ENCODE measurements around the gene ATP8B4.
"Not testable (repeated sequence)": the region's sequence is repeated elsewhere in the genome, so short reads cannot be mapped to it uniquely, and the experiment has no call there.

ATP8B4 gene

DNA sequence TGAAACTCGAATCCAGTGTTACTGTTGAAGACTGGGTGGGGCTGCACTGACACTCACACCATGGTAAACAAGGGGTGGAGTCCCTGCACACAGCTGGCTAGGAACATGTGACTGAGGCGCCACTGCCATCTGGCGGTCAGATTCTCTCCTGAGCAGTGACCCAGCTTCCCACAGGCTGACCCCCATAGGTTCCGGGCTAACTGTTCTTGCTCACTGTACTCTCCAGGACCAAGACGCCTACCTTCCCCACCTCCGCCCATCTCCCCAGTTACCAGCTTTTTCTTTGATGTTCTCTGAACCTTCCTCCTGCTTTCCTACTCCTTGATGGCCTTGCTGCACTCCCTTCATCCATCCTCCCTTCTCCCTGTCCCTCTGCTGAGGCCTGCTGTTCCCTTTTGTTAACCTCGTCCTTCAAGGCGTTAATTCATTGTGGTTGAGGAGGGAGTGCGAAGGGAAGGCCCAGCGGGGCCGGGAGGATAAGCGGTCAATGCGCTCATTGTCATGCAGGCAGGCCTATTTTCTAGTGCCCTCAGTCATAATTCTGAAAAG is 115.2 kb downstream of the ATP8B4 start:
- peak; percentile 73 for DNase-seq

DNA sequence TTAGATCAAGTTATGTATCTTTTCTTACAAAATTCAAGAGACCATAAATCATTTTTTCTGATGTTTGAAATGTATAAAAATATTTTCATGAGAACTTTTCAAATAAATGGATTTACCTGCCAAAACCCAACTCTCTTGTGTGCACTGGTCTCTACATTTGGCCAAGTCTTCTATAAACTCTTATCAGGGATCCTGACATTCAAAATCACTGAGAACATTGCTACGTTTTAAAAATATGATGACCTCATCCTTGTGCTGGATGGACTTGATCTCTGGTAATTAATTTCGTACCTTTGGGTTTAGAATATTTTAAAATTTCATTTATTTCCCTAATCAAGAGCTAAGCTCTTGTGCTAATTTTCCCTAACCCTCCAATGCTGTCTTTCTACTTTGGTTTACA is 127.4 kb downstream of the ATP8B4 start:
- no peak for DNase-seq

DNA sequence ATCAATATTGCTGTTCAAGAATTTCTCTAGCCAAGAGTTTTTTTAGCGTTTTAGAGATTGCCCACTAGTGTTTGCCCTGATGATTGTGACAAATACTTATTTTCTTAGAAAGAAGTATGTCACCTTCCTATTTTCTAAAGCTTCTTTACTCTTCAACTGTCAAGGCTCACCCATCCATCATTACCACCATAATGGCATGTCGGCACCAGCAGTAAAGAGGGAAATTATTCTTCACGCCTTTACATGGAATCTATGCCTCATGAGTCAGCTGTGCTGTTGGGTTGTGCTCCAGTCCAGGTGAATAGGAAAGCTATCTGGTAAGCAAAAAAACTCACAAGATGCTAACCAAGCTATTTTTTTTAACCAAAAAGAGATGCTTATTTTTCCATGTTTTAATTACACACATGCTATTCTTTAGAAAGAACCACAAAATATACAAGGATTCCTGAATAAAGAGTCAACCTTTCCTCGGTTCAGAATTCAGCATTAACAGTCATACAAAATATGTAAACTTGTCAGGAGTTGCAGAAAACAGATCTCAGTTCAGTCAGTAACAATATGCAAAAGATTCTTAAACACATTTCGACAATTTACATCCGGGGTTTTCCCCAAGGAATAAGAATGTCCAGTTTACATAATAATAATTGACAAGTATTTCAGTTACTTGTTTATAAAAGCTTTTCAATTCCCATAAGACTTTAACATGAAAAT is 128.0 kb downstream of the ATP8B4 start:
- DNase-seq, result no peak

DNA sequence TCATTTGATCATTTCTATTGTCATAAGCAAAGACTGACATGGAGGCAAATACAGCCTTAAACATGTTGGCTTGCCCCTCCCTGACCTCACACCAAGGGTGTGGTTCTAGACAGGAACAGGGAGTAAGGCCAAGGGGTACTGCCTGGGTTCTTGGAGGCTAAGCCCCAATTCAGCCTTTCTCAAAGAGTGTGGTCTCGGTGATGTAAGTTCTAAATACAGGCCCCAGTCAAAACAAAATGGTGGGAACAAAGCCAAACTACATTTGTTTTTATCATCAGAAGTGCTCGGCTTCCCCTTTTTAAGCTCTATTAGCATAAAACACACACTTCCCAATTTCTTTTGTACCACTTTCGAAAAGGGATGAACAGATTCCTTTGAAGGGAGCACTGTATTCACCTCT is 129.5 kb downstream of the ATP8B4 start:
- no peak for DNase-seq

DNA sequence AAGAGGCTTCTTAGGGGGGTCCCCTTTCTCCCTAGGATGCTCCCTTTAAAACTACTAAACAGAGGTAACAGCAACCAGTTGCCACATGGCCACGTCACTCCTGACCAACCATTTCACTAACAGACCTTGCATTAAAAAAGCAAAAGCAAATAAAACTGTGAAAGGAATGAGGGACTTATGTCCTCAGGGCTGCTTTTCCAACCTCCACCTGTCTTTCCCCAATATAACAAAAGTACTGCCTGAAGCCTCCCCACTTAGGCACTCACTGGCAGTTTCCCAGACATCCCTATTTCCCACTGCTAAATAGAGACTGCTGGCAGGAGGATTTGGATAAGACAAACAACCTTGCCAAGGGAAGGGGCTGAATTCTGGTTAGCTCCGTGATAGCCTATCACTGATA is 130.3 kb downstream of the ATP8B4 start:
- DNase-seq, result no peak

DNA sequence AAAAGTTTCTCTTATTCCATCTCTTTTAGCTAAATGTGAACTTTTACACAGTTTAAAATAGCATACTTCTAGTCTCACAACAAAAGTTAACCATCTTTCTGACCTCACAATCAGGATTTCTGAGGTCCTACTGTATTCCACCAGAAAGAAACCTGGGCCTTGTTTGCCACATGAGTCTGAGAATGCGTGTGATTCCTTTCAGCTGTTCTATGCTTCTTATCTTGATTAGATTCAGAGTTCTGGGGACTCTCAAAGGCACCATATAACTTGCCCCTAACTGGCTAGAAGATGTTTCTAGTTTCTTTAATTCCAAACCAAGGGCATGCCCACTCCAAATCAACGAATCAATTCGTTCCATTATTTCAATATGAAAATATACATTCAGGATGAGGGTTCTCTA is 131.1 kb downstream of the ATP8B4 start:
- DNase-seq, result no peak

DNA sequence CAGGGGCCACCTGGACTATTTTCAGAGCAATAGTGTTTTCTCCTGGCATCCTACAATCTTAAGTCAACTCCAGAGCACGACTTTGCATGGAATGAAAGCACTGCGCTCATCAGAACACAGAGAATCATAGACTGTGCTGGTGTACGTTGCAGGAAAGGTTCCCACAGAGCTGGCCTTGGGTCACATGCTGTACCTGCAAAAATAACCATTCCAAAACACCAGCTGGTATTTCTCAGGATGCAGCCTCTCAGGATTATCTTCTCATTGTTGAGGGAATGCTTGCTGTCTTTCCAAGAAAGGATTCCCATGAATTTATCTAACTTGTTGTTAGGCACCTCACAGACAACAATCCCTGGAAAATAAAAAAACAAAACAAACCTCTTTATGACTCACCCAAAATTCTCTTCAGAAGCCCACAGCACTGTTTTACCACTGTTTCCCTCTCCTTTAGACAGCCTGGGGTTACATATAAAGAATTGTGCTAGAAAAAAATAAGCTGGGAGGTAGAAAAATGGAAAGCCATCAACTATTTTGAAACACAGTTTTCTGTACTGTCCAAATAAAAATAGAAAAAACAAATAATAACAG is 131.7 kb downstream of the ATP8B4 start:
- no peak for DNase-seq

DNA sequence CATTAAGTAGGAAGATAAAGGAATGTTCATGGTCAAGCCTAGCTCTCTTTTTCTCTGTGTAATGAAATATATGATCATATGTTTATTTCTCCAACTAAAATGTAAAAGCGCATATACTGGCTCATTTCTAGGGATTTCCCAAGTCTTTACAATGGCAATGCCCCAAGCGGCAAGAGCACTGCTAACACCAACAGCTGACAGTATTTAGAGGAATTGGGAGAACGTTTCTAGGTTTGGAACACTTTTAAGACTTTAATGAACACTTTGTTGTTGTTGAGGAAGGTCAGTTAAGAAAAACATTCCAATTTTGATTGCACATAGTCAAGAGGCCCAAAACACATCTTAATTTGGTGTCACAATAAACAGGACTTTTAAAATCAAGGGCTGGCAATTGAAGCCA is 132.7 kb downstream of the ATP8B4 start:
- DNase-seq, result no peak

DNA sequence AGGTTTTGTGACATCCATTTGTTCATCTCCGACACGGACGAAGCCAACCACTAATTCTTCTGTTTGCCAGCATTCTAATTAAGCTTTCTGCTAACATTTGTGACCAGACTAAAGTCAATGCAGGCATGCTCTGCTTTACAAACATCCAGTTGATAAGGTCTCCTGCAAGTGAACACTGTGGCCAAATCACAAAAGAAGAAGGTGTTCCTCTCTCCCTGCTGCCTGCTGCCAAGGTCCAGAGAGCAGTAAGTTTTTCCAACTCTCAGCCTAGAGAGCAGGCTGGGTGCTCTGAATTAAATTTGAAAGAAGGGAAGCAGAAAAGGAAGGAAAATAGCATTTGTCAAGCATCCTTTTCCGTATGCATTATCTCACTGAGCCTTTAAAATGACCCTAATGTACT is 133.6 kb downstream of the ATP8B4 start:
- DNase-seq, result no peak

DNA sequence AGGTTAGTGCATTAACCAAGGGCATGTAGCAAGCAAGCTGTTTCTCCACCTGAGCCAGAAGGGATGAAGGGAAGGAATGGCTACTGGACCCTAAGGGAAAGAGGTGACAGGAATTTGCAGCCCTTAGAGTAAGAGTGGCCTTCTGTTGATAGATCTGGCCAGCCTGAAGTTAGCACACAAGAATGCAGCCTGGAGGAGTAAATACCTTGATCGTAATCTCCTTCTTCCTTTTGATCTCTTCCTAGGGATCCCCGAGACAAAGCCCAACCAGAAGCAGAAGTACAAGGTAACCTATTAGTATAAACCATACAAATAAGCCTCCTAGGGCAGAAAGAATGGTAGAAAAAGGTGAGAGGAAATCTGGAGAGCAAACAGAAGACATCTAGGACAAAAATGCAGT is 134.6 kb downstream of the ATP8B4 start:
- no peak for DNase-seq

DNA sequence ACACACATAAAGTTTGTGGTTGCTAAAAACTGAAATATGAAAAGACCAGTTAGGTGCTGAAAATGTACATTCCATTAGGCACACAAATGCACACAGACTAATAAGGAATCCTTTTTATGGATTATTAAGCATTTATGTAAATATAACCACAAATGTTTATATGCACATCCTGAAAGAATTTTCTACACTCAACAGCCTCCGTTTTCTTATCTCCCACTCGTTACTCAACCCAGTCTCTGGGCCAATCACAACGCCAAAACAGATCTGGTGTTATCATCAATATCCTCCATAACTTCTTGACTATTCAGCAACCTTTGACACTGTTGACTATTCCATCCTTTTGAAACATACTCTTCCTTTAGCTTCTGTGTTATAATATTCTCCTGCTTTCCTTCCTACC is 136.4 kb downstream of the ATP8B4 start:
- DNase-seq, result no peak

DNA sequence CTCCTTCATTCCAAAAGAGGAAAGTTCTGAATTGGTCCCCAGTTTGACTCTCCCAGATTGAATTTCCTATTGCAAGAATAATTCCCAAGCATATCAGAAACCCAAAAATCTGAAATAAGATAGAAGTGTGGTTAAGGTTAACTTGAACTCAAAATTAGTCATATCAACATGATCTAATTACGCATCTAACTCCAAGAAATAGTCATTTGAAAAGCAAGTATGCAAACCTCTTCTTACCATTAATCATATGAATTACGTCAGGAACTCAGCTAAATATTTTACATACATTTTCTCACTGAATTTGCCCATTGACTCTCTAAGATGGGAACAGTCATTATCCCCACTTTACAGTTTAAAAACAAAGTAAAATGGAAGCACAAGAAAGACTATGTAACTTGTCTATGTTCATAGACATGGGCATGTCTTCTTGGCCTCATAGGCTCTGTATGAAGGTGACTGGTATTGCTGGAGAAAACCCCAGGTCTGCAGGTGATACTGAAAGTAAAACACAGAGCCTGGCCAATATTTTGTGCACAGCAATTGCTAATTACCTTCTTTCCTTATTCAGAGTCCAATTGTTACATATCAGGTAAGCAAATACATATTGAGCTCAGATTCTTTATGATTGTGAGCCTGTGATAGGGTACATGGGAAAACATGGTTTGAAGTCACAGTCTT is 139.2 kb downstream of the ATP8B4 start:
- no peak for DNase-seq

DNA sequence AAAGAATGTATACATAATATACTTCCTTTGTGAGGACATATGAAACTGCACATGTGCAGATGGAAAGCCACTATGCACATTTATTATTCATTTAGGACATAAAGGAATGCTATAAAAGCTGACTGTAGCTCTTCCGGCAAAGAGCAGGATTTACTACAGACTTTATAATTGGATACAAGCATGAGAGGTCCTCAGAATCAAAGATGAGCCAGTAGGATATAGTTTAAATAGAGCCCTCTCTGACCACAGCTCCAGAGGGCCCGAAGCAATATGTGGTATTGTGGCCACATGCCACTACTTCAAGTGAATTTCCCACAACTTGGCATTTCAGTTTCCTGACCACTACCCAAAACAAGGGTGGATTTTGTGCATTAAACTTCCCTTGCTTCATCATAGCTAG is 140.9 kb downstream of the ATP8B4 start:
- no peak for DNase-seq

DNA sequence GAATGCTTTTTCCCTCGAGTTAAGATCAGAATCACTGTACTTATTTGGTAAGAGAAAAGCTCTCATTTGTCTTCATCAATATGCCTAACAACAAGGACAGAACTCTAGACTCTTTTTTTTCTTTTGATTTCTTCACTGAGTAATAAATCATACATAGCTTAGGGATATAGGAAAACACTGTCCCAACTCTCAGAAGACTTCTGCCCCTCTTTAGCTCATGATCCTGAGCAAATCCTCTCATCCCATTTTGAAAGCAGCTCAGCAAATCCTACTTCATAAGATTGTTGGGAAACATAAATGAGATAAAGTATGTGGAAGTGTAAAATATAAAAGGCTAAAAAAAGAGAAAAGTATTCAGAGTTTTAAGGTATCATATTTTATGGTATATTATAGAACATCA is 141.7 kb downstream of the ATP8B4 start:
- no peak for DNase-seq

DNA sequence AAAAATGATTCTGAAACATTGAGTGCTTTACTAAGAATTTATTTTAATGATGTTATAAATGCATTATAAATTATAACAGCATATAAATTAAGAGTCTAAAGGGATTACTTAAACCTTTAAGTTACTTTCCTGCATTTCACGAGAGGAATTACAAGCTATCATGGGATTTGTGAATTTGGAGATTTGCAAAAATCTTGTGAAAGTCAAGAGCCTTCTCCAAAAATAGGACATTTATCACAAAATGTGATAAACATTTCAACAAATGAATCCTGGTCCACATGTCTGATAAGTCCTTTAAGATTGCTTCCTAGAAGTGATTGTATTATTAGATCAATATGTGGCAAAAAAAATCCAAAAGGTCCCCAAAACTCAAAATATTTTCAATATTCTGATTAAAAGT is 154.5 kb downstream of the ATP8B4 start:
- no peak for DNase-seq

DNA sequence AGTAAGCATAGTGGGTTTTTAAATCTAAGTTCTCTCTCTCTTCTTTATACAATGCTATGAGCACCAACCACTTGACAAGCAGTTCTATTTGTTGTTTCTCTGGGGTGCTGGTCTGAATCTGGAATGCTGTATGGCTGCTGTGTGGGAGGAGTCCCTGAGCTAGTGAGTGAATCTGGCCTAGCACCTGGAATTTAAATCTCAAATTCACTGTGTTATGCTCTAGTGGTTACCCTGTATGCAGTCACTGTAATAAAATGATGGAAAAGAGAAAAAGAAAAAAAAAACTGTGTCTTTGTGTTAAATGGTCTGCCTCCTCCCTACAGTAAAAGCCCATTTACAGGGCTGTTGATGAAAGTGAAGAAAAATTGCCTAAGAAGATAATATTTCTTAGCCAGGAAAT is 155.0 kb downstream of the ATP8B4 start:
- DNase-seq, result no peak

DNA sequence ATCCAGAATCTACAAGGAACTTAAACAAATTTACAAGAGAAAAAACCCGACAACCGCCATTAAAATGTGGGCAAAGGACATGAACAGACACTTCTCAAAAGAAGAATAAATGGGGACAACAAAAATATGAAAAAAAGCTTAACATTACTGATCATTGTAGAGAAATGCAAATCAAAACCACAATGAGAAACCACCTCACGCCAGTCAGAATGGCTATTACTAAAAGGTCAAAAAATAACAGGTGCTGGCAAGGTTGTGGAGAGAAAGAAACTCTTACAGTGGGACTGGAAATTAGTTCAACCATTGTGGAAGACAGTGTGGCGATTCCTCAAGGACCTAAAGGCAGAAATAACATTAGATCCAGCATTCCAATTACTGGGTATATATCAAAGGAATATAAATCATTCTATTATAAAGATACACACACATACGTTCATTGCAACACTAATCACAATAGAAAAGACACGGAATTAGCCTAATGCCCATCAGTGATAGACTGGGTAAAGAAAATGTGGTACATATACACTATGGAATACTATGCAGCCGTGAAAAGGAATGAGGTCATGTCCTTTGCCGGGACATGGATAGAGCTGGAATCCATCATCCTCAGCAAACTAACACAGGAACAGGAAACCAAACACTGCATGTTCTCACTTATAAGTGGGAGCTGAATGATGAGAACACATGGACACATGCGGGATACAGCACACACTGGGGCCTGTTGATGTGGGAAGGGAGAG is 155.8 kb downstream of the ATP8B4 start:
- DNase-seq, result not testable (repeated sequence)

DNA sequence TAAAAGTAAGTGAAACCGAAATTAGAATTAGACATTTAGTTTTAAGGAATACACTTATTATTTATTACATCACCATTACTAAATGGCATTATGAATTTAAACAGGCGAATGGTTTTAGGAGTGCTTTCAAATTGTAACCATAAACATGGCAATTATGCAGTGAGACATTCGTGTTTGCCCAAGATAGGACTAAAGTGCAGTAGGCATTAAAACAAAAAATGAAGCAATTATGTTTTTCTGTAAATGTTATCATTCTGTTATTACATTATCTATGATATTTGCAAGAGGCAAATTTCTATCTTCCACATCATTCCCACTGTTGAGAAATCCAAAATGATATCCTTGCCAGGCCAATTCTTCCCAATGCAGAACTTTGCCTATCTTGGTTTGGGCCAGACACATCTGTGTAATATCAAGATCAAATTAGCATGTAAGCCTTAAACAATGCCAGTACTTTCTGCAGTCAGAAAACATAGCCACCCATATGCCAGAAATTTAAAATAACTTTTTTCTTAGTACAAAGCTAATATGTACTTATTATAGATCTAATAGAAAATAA is 156.9 kb downstream of the ATP8B4 start:
- no peak for DNase-seq

DNA sequence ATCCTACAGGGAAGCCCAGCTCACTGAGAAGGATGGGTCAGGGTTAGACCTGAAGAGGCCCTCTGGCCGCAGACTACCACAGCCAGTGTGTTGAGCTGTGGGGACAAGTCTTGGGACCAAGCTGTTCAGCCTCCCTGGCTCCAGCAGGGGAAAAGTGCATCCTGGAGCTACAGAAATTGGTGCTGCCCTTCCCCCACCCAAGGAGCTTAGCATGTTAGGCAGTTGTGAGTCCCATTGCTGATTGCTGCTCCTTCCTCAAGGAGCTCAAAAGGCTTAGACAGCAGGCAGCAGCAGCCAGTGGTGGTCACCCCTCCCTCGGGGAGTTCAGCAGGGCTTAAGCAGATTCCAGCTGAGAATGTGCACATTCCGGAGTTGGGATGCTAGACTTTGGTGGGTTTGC is 165.6 kb downstream of the ATP8B4 start:
- no peak for DNase-seq

DNA sequence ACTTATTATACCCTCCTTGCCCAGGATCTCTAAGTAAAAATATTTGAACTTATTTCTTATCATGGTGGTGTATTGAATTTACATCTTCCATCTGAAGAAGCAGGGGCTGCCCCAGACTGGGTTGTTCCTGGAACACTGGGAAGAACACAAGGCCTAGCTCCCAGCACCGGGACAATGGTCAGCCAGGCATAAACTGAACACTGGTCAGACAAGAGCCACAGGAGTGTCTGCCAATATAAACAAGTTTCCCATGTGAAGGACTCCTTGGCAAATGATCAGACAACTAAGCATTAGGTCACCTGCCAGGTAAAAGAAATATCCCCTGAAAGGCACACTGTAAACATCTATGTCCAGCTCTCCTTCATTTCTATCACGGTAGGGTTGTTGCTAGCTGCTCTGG is 172.4 kb downstream of the ATP8B4 start:
- DNase-seq, result no peak

DNA sequence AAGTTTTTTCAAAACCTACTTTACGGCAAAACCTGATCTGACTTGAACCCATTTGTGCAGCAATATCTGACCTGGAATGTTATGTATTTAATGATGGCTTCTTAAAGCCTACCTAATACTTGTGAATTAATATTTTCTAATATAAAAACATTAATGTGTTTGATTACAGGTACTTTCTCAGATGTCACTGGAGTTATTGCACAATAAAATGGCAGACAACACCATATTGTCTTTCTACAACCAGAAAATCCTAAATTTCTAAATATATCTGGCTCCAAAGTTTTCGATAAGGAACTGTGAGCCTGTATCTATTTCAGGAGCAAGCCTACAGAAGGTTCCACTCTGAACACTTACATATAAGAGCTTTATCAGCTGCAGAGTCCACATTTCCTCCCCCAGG is 184.5 kb downstream of the ATP8B4 start:
- no peak for DNase-seq

DNA sequence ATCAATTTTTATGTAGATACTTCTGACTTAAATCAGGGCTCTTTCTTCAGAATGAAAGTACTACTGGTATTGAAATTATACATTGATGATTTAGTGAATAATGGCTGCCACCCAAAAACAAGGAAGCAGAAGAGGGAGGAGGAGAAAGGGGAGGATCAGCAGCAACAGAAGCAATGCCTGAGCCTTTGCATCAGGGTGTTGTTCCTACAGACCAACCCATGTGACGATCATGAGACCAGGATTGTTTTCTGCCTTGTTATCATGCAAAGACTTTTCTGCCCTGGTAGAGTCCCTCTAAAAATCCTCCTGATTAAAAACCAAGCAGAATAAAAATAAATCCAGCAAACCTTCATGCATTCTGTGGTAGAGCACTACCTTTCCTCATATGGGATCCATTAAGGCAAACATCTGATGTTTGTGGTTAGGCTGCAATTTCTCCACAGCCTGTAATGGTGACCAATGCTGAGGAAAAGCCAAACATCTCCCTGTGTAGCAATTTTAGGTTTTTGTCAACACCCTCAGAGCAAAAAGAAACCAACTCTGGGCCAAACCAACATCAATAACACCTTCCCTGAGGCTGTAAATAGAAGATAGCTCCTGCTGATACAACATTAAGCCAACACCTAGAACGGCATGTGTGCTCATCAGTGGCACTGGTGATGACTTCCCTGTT is 191.7 kb downstream of the ATP8B4 start:
- DNase-seq, result no peak

DNA sequence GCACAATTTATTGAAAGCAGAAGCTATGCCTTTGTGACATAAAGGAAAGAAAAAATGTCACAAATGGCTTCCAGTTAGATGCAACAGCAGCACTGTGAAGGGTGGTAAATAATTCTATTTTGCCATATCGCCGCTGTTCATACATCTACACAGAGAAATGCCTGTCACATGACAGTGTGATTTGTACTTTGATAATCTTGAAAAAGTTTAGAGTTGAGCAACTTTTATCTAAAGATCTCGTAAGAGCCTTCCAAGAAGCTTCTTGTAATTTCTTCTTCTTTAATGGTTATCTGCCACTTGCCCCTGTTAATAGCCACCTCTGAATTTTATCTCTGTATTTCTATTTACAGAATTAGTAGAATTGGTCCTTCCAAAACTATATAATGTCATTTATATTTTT is 192.3 kb downstream of the ATP8B4 start:
- DNase-seq, result no peak

All from activated CD8-positive, alpha-beta memory T cell treated with anti-CD3 and anti-CD28 coated beads for 24 hours (primary cell).